Measurements from ENCODE around the gene VENTX.
"Not testable (repeated sequence)": the region's sequence is repeated elsewhere in the genome, so short reads cannot be mapped to it uniquely, and the experiment has no call there.

The VENTX gene

DNA sequence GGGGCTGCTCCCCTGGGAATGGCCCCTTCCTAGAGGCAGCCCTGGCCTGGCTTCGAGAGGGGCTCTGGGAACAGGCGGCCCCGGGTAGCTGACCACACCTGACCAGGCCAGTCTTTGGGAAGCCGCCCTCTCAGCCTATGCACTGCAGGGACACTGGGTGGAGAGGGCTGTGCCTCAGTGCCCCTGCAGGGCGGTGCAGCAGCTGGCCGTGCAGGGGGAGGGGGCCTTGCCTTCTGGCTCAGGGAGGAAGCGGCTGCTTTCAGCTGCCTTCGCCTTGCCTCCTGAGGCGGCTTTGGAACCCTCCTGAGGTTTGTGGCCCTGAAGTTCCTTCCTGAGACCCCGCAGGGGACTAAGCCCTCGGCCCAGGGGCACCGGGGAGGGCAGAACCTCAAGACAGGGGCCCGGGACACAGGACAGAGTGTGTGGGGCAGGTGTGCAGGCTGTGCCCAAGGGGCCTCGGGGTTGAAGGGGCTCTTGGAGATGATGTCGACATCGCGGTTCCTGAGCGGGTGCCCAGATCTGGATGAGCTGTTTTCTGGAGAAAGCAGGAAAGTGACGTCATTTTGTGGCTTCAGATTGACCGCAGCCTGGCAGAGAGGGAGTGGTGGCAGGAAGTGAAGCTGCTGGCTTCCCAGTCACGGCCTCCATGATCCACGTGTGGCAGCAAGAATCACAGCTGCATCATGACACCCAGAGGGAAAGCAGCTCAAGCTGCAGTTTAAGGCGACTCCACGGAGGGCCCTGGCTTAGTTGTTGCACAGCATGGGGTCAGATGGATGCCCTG lies 21.4 kb downstream of the VENTX start:
- no peak for DNase-seq

DNA sequence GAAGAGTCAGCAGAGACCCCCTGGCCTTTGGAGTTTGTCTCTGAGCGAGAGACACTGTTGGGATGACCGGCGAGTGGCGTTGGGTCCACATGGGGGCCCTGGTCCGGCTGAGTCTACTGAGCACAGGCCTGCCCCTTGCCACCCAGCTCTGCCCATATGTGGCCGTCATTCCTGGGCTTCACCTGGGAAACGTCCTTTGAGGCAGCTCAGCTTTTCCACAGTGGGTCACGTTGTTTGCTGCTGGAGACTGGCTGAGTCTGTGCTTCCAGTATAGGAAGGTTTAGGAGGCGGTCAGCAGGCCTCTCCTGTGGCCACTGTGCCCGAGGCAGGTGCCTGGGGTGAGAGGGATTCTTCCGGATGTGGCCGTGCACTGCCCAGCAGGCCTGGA lies 21.9 kb downstream of the VENTX start:
- DNase-seq, result no peak

GRCh38 chr10:133260895-133261725 lies 23.5 kb downstream of the VENTX start:
- DNase-seq, result peak; percentile 67

- DNase-seq, result peak; percentile 91
Measured at GRCh38 chr10:133261726-133262325, 24.2 kb downstream of the VENTX start.

GRCh38 chr10:133262696-133263095 lies 25.0 kb downstream of the VENTX start:
- peak; percentile 85 for DNase-seq

DNA sequence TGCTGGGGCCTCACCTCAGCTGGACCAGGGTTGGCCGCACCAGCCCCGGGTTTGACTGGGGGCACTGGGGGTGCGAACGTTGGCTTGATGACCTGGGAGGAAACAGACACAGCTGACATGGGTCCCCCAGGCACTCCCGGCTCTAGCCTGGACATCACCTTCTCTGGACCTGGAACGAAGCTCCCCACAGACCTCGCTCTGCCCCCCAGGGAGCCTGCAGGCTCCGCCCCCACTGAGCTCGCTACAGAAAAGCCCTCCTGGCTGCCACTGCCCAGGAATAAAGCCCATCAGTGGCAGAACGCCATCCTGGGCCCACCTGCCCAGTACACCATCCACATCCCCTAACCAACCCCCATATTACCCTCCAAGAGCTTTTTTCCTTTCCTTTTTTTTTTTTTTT lies 26.0 kb downstream of the VENTX start:
- no peak for DNase-seq

GRCh38 chr10:133264461-133264860 lies 26.8 kb downstream of the VENTX start:
- no peak for DNase-seq

DNA sequence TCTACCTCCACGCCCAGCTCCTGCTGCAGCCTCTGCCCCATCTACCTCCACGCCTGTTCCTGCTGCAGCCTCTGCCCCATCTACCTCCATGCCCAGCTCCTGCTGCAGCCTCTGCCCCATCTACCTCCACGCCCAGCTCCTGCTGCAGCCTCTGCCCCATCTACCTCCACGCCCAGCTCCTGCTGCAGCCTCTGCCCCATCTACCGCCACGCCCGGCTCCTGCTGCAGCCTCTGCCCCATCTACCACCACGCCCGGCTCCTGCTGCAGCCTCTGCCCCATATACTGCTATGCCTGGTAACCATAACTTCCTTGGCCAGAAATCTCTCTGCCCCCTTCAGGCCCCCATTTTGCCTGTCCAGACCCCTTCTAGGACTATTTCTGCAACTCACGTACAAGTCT lies 27.4 kb downstream of the VENTX start:
- not testable (repeated sequence) for DNase-seq

- no peak for DNase-seq
Measured at GRCh38 chr10:133266056-133266795, 28.6 kb downstream of the VENTX start.

- DNase-seq, result no peak
Measured at GRCh38 chr10:133267293-133267692, 29.6 kb downstream of the VENTX start.

DNA sequence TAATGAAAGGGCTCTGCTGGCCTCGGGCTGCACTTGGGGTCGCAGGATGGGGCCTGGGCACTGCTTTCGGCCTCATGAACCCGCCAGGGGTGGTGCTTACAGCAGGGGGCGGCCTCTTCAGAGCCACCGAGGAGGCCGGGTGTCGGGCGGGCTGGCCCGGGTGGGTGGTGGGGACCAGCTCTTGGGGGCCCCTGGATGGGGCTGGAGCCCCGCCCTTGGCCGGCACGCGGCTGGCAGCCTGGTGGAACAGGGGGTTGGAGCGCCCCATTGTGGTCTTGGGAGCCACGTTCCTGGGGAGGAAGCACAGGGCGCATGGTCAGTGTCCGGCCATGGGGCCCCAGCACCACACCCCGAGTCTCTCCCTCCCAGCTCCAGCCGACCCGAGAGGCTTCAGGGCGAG lies 30.2 kb downstream of the VENTX start:
- DNase-seq, result no peak

GRCh38 chr10:133268532-133268931 lies 30.9 kb downstream of the VENTX start:
- no peak for DNase-seq

DNA sequence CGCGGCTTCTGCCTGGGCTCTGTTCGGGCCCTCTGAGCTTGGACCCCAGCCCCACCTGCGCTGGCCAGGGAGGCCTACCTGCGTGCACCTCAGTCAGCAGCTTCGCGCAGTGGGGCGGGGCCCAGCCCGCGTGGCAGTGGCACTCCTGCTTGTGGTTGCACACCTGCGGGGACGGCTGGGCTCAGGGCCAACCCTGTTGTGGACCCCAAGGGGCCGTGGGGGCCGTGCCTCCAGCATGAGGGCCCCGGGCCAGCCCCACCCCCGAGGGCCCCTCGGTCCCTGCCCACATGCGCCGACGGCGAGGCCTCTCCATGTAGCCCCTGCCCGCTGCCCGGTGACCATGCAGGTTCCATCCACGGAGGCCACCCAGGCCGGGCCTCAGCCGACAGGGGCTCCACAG lies 31.7 kb downstream of the VENTX start:
- DNase-seq, result no peak

DNA sequence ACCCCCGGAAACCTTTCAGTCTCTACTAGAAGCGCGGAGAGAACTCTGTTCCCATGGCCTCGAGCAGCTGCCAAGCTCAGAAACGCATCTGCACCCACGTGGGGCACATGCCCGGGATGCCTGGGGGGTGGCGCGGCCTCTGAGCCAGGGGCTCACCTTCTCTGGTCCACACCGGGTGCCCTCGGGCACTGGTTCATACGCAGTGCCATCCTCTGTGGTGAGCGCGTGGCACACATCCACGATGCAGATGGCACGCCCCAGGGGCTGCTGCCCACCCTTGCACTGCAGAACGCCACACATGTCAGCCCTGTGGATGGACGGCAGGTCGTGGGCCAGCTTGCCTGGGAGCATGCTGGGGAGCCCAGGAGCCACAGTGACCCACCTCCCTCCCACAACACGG lies 32.5 kb downstream of the VENTX start:
- no peak for DNase-seq

GRCh38 chr10:133270773-133271297 lies 33.2 kb downstream of the VENTX start:
- no peak for DNase-seq

- no peak for DNase-seq
Measured at GRCh38 chr10:133271521-133272300, 34.1 kb downstream of the VENTX start.

GRCh38 chr10:133272301-133272963 lies 34.8 kb downstream of the VENTX start:
- DNase-seq, result no peak

DNA sequence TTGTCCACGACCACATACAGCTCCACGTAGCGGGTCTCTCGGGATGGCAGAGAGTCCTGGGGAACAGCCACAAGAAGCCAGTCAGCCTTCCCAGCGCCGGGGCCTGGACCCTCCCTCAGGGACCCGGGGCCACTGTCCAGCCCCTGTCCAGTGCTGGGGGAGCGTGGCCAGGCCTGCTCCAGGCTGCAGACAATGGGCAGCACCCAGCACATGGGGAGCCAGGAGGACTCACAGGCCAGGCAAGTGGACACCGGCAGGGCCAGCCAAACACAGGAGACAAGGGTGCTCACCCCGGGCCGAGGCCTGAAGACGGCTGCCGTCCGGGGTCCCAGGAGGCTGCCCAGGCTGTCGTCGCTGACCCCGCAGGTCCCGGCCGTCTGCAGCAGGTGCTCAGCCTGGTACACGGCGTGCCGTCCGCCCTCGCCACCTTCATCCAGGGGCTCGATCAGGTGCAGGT lies 35.3 kb downstream of the VENTX start:
- no peak for DNase-seq

DNA sequence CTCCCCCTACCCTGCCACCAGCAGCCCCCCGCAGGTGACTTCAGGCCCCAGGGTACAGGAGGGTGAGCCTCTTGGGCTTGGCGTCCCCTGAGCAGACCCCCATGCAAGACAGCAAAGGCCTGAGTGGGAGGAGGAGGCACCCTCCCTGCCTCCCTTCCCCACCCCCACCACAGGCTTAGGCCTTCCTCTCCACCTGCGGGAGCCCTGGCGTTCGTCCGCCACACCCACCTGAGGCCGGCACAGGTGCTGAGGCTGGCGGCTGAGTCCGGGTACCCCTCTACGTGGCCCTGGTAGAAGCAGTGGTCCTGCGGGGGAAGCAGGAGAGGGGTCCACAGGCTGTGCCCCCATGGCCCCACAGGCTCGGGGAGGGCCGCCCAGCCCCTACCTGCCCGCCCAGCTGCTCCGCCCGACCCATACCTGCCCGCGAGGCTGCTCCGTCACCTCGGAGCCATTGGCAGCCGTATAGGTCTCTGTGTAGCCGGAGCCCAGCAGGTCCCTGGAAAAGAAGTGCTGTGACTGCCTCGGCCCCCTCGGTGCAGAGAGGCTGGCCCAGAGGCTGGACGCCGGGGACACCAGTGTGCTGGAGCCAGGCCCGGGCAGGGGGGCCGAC lies 36.0 kb downstream of the VENTX start:
- peak; percentile 28 for DNase-seq

DNA sequence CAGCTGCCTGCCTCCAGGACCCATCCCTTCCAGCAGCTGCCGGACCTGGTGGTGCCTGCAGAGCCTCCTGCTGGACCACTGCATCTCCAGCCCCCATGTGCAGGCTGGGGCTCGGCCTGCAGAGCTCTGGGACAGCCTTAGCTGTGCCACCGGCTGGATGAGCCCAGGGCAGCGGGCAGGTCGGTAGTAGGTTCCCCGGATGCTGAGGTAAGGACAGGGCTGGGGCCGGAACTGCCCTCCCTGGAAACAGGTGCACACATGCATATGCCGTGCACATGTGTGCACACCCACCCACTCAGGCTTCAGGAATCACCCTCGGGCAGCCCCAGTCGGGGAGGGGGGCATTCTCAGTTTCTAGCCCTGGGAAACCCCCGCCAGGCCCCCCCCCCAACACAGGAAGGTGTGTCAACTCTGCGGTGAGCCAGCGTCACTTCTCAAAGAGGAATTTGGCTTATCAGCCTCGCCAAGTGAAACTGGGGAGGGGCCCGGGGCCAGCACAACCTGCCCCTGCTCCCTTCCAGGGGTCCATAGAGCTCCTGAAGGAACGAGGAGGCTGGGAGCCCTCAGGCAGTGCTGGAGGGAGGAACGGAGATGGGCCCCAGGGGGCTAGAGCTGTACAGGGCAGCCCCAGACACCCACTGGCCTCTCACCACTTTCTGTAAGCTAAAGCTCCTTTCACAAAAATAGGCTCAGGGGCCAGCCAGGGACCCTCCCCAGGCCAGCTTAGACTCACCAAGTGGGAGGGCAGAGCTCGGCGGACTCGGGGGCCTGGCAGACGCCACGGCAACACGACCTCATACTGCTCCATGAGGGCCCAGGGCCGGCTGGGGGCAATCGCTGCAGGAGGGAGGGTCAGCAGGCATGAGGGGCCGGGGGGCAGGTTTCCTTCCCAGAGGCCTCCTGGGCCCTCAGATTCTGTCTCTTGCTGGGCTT lies 37.4 kb downstream of the VENTX start:
- DNase-seq, result peak; percentile 40

Measured in DMS53 (cell line).